Neural cell (in vitro differentiated cells): ENCODE results near the gene P2RX4. TPM values are rescaled to one million over a fixed set of nuclear protein-coding genes. Genes with fewer than 3 reads are reported as not detected.
"Not testable (repeated sequence)": the region's sequence is repeated elsewhere in the genome, so short reads cannot be mapped to it uniquely, and the experiment has no call there.

ENCODE experiments used
- H2AFZ ChIP-seq: fragments of 200-600, 300-800 bp; sonication (generic), shearing (Covaris generic); 2 replicates; pipeline ENCODE4 v1.6.0; 2014; ENCODE audit warnings: low read depth, mild to moderate bottlenecking, antibody characterized with exemption, low read length, moderate library complexity
- H3F3A ChIP-seq: fragments of 200-600 bp; shearing (Covaris generic); 2 replicates; pipeline ENCODE4 v1.6.1; 2016; ENCODE audit warnings: mild to moderate bottlenecking, moderate library complexity, mixed read lengths, antibody characterized with exemption, low read length; ENCODE audit not compliant: insufficient read depth, poor library complexity, severe bottlenecking
- H3K27ac ChIP-seq: fragments of 200-600, 300-800 bp; sonication (generic), shearing (Covaris generic); 2 replicates; pipeline ENCODE4 v1.5.1; 2014; ENCODE audit warnings: mild to moderate bottlenecking, low read length, moderate library complexity
- H3K27me3 ChIP-seq: fragments of 300-800, 200-600 bp; sonication (generic), shearing (Covaris generic); 2 replicates; pipeline ENCODE4 v1.6.0; 2014; ENCODE audit warnings: mild to moderate bottlenecking, low read depth, low read length, moderate library complexity; ENCODE audit not compliant: insufficient read depth
- H3K36me3 ChIP-seq: fragments of 300-800, 200-600 bp; sonication (generic), shearing (Covaris generic); 2 replicates; pipeline ENCODE4 v1.5.1; 2014; ENCODE audit warnings: mild to moderate bottlenecking, antibody characterized with exemption, low read length, moderate library complexity; ENCODE audit not compliant: insufficient read depth
- H3K4me2 ChIP-seq: fragments of 300-800, 200-600 bp; sonication (generic), shearing (Covaris generic); 2 replicates; pipeline ENCODE4 v1.6.0; 2014; ENCODE audit warnings: mild to moderate bottlenecking, low read length
- H3K4me3 ChIP-seq: fragments of 300-800, 200-600 bp; sonication (generic), shearing (Covaris generic); 2 replicates; pipeline ENCODE4 v1.5.1; 2014; ENCODE audit warnings: mild to moderate bottlenecking, low read length, moderate library complexity
- H3K79me2 ChIP-seq: fragments of 200-600 bp; shearing (Covaris generic); replicated peaks from 2 replicates; pipeline ENCODE4 v1.6.0; 2014; ENCODE audit warnings: mild to moderate bottlenecking, low read length, moderate library complexity; ENCODE audit not compliant: insufficient read depth
- H3K9ac ChIP-seq: fragments of 300-800, 200-600 bp; sonication (generic), shearing (Covaris generic); 2 replicates; pipeline ENCODE4 v1.6.1; 2016; ENCODE audit warnings: mild to moderate bottlenecking, low read length, mixed read lengths
- H3K9me2 ChIP-seq: fragments of 200-600 bp; shearing (Covaris generic); 2 replicates; pipeline ENCODE4 v1.6.1; 2016; ENCODE audit warnings: mild to moderate bottlenecking, low read length, mixed read lengths; ENCODE audit not compliant: insufficient read depth
- H3K9me3 ChIP-seq: fragments of 200-600, 300-800 bp; sonication (generic), shearing (Covaris generic); 2 replicates; pipeline ENCODE4 v1.6.1; 2016; ENCODE audit warnings: mild to moderate bottlenecking, mixed run types, low read length, moderate library complexity, mixed read lengths
- H4K20me1 ChIP-seq: fragments of 200-600 bp; shearing (Covaris generic); 2 replicates; pipeline ENCODE4 v1.6.1; 2016; ENCODE audit warnings: mild to moderate bottlenecking, mixed run types; ENCODE audit not compliant: insufficient read depth
- CTCF ChIP-seq: fragments of 450-650 bp; IDR thresholded peaks from 2 replicates; pipeline ENCODE4 v1.5.1; 2014; ENCODE audit warnings: antibody characterized with exemption, mild to moderate bottlenecking, moderate library complexity; ENCODE audit not compliant: poor library complexity, severe bottlenecking
- EP300 ChIP-seq: fragments of 450-650 bp; conservative IDR thresholded peaks from 2 replicates; pipeline ENCODE4 v1.6.1; 2014; ENCODE audit warnings: antibody characterized with exemption, mild to moderate bottlenecking, moderate library complexity; ENCODE audit not compliant: poor library complexity, severe bottlenecking
- EZH2 ChIP-seq: fragments of 200-600, 300-800 bp; shearing (Covaris generic), sonication (generic); IDR thresholded peaks from 2 replicates; pipeline ENCODE4 v1.6.1; 2014; ENCODE audit warnings: antibody characterized with exemption, low read length, borderline replicate concordance, mild to moderate bottlenecking; ENCODE audit not compliant: insufficient read depth, poor library complexity, severe bottlenecking
- MXI1 ChIP-seq: fragments of 450-650 bp; conservative IDR thresholded peaks from 2 replicates; pipeline ENCODE4 v1.6.1; 2014; ENCODE audit warnings: antibody characterized with exemption, mild to moderate bottlenecking; ENCODE audit not compliant: poor library complexity, severe bottlenecking
- POLR2AphosphoS5 ChIP-seq: IDR thresholded peaks from 2 replicates; pipeline ENCODE4 v1.6.1; 2012
- RAD21 ChIP-seq: fragments of 450-650 bp; conservative IDR thresholded peaks from 2 replicates; pipeline ENCODE4 v1.6.1; 2014; ENCODE audit warnings: antibody characterized with exemption, mild to moderate bottlenecking, moderate library complexity
- SMC3 ChIP-seq: fragments of 450-650 bp; conservative IDR thresholded peaks from 2 replicates; pipeline ENCODE4 v1.6.1; 2014; ENCODE audit warnings: antibody characterized with exemption, mild to moderate bottlenecking, moderate library complexity; ENCODE audit not compliant: poor library complexity
- TAF1 ChIP-seq: IDR thresholded peaks from 2 replicates; pipeline ENCODE4 v1.6.1; 2012; ENCODE audit warnings: low read depth
- polyA plus RNA-seq: library from polyadenylated mRNA; depleted of rRNA; stranded (reverse); fragments of >200 nt; gene quantifications from 2 replicates; pipeline ENCODE4 v1.2.3, GENCODE V29; 2014
- TF ChIP-seq, protein P1 (sequence below): IDR thresholded peaks from 2 replicates; pipeline ENCODE4 v1.6.1; 2012; ENCODE audit warnings: borderline replicate concordance

The P2RX4 gene
- polyA plus RNA-seq, 1 donor from 2014 or later: 5.8 TPM

DNA sequence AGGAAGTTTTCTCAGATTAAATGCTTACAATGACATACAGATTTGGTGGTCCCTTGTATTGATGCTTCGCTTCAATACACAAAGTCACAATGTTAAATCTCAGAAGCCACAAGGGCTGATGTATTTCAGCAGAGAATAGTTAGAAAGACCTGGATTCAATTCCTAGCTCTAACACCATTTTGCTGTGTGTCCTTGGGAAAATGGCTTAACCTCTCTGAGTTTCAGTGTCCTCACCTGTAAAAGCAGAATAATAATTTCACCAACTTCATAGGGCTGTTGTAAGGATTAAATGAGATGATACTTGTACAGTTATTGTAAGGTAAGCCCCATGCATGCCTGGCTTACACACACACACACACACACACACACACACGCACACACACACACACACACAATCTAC lies 46.9 kb upstream of the P2RX4 start:
- TF ChIP-seq CTCF (no peak), EZH2 (no peak), RAD21 (no peak), TAF1 (no peak), SMC3 (no peak), EP300 (no peak), MXI1 (no peak), POLR2AphosphoS5 (no peak)
- TF ChIP-seq, protein P1, sequence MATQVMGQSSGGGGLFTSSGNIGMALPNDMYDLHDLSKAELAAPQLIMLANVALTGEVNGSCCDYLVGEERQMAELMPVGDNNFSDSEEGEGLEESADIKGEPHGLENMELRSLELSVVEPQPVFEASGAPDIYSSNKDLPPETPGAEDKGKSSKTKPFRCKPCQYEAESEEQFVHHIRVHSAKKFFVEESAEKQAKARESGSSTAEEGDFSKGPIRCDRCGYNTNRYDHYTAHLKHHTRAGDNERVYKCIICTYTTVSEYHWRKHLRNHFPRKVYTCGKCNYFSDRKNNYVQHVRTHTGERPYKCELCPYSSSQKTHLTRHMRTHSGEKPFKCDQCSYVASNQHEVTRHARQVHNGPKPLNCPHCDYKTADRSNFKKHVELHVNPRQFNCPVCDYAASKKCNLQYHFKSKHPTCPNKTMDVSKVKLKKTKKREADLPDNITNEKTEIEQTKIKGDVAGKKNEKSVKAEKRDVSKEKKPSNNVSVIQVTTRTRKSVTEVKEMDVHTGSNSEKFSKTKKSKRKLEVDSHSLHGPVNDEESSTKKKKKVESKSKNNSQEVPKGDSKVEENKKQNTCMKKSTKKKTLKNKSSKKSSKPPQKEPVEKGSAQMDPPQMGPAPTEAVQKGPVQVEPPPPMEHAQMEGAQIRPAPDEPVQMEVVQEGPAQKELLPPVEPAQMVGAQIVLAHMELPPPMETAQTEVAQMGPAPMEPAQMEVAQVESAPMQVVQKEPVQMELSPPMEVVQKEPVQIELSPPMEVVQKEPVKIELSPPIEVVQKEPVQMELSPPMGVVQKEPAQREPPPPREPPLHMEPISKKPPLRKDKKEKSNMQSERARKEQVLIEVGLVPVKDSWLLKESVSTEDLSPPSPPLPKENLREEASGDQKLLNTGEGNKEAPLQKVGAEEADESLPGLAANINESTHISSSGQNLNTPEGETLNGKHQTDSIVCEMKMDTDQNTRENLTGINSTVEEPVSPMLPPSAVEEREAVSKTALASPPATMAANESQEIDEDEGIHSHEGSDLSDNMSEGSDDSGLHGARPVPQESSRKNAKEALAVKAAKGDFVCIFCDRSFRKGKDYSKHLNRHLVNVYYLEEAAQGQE: no peak
- no peak overlapping the region for H3K4me3 ChIP-seq
- no peaks in the 10 kb centered on the region for H3K27me3 ChIP-seq
- no peaks in the 10 kb centered on the region for H3K36me3 ChIP-seq
- no peak overlapping the region for H3K9ac ChIP-seq
- H3K4me2 ChIP-seq: no peak overlapping the region
- no peaks in the 10 kb centered on the region for H3K9me3 ChIP-seq
- no peaks in the 10 kb centered on the region for H3F3A ChIP-seq
- no peaks in the 10 kb centered on the region for H3K9me2 ChIP-seq
- no peak overlapping the region for H3K27ac ChIP-seq
- H2AFZ ChIP-seq: no peak overlapping the region
- no peaks in the 10 kb centered on the region for H3K79me2 ChIP-seq
- H4K20me1 ChIP-seq: no peaks in the 10 kb centered on the region

DNA sequence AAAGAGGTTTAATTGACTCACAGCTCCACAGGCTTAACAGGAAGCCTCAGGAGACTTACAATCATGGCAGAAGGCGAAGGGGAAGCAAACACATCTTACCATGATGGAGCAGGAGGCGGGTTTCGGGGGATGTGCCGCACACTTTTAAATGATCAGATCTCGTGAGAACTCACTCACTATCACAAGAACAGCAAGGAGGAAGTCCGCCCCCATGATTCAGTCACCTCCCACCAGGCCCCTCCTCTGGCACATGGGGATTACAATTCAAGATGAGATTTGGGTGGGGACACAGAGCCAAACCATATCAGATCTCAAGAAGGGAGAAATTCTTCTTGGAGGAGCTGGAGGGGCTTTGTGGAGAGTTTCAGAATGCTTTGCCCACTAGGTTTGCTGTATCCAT lies 45.1 kb upstream of the P2RX4 start:
- not testable (repeated sequence) for H3K9ac ChIP-seq, H3K9me3 ChIP-seq, H2AFZ ChIP-seq, H3F3A ChIP-seq, H3K4me3 ChIP-seq, H3K9me2 ChIP-seq, H3K4me2 ChIP-seq, H3K36me3 ChIP-seq, H3K27me3 ChIP-seq, H3K27ac ChIP-seq, H4K20me1 ChIP-seq, H3K79me2 ChIP-seq

DNA sequence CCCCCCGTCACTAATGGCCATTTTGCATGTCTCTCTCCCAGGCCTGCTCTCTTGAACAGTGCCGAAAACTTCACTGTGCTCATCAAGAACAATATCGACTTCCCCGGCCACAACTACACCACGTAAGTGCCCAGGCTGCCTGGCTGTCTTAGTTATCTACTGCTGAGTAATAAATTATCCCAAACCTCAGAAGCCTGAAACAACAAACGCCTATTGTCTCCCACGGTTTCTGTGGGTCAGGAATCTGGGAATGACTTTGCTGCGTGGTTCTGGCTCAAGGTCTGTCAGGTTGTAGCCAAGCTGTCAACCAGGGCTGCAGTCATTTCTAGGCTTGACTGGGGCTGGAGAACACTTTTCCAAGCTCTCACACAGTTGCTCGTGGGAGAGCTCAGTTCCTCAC lies 44.6 kb upstream of the P2RX4 start:
- H3K9me3 ChIP-seq: no peaks in the 10 kb centered on the region
- no peak overlapping the region for H3K9ac ChIP-seq
- H3K4me2 ChIP-seq: no peak overlapping the region
- no peak for TF ChIP-seq CTCF
- TF ChIP-seq EZH2: no peak
- TF ChIP-seq, protein P1: no peak
- no peak for TF ChIP-seq MXI1
- H3K9me2 ChIP-seq: no peaks in the 10 kb centered on the region
- no peak overlapping the region for H3K27ac ChIP-seq
- H3K79me2 ChIP-seq: no peaks in the 10 kb centered on the region
- H2AFZ ChIP-seq: no peak overlapping the region
- no peak overlapping the region for H3K4me3 ChIP-seq
- H4K20me1 ChIP-seq: no peaks in the 10 kb centered on the region
- H3K36me3 ChIP-seq: no peaks in the 10 kb centered on the region
- H3K27me3 ChIP-seq: no peaks in the 10 kb centered on the region
- H3F3A ChIP-seq: no peaks in the 10 kb centered on the region
